ENCODE results near the gene SLC24A1. TPM values are rescaled to one million over a fixed set of nuclear protein-coding genes. Genes with fewer than 3 reads are reported as not detected.

Gene SLC24A1
- total RNA-seq: 5.9 TPM

DNA sequence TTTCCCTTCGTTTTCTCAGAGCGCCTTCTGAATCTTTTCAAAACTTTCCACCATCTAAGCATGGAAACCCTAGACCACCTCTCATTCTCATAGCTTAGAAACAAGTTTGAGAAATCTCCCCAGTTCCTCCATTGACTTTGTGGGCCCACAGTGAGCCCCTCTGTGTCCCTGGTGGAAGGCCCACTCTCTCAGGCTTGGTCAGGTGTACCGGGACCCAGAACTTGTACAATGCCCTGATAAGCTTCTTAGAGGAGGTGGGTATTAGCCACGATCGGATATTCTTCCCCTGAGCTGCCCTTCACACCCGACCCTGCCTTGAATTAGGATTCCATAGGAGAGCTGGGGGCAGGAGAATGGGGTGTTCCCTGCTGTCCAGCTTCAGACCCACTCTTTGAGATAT, at the start of gene SLC24A1:
TSS of gene SLC24A1 (plus strand) at position 301 of the 400 bp plus-strand sequence. CDS start 2,143 bp downstream, outside the sequence.
- no peak for DNase-seq (ENCODE audit: low spot score)
- no peak for ATAC-seq

DNA sequence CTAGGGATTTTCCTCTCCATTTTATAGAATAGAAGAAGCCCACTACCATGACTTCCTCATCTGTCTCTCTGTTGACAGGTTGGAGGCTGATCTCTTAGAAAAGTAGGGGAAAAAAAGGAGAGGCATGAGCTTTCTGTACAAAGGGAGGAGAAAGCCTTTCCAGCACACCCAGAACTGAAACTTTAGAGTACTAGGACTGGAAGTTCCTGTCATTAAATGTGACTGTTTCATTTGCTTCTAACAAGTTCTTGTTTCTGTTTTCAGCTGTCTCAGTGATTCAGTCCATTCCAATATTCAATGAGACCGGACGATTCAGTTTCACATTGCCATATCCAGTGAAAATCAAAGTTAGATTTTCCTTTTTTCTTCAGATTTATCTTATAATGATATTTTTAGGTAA, 49.8 kb upstream of the SLC24A1 start:
- DNase-seq (ENCODE audit: low spot score) (no peak), ATAC-seq (no peak)

DNA sequence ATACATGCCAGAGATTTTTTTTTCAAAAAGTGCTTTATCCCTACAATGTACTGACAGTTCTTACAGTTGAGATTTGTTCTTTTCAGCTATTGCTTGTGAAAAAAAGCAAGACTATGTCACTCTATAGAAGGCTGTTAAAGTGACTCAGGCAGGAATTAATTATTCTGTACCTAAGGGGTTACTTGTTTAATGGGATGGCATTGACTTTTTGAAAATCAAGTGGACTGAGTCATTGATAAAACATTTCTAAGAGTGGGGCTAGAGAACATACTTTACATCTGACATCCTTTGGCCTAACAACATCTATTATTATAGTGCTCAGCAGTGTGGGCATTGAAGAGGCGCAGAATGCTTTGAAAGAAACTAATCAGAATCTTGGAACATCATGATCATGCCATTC, 45.1 kb upstream of the SLC24A1 start:
- ATAC-seq: no peak

DNA sequence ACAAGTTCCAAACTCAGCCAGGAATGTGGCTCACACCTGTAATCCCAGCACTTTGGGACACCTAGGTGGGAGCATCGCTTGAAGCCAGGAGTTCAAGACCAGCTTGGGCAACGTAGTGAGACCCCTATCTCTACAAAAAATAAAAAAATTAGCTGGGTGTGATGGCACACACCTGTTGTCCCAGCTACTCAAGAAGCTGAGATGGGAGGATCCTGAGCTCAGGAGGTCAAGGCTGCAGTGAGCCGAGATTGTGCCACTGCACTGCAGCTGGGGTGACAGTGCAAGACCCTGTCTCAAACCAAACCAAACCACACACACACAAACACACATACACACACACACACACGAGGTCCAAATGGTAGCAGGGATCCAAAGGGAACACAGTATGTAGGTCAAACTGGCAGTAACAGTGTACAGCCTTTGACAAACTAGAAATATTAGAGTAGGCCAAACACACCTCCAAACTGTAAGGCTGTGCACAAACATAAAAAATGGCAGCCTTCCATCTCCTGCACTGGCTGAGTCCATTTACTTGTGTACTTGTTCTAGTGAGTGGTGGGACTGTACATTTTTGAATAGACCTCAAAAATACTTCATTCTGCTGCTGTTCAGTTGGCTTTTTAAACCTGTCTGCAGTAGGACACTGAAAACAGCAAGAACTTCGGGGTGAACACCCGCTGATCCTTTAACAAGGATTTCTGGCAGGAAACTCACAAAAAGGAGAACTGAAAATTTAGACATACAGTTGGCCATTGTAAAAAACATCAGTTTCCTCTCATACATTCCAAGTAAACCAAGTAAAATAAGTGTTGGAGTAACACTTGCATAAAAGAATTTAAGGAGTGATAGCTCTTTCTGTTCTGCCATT, 44.4 kb upstream of the SLC24A1 start:
- ATAC-seq: peak; percentile 45
- DNase-seq (ENCODE audit: low spot score): no peak

More for the DNA sequence above, 45.1 kb upstream of the SLC24A1 start:
- no peak for DNase-seq (ENCODE audit: low spot score)

- ATAC-seq: no peak
- no peak for DNase-seq (ENCODE audit: low spot score)
Observed at GRCh38 chr15:65578904-65579728, 42.6 kb upstream of the SLC24A1 start.

- DNase-seq (ENCODE audit: low spot score) (no peak), ATAC-seq (no peak)
Observed at GRCh38 chr15:65579762-65580161, 42.0 kb upstream of the SLC24A1 start.

GRCh38 chr15:65580287-65580686, 41.5 kb upstream of the SLC24A1 start:
- ATAC-seq (no peak), DNase-seq (ENCODE audit: low spot score) (no peak)

- DNase-seq (ENCODE audit: low spot score) (no peak), ATAC-seq (peak; percentile 10)
Observed at GRCh38 chr15:65583701-65584100, 38.0 kb upstream of the SLC24A1 start.

GRCh38 chr15:65584241-65584640, 37.5 kb upstream of the SLC24A1 start:
- no peak for DNase-seq (ENCODE audit: low spot score)
- no peak for ATAC-seq

GRCh38 chr15:65587094-65587493, 34.6 kb upstream of the SLC24A1 start:
- DNase-seq (ENCODE audit: low spot score): no peak
- no peak for ATAC-seq

- no peak for DNase-seq (ENCODE audit: low spot score)
- no peak for ATAC-seq
Observed at GRCh38 chr15:65595960-65596359, 25.8 kb upstream of the SLC24A1 start.

DNA sequence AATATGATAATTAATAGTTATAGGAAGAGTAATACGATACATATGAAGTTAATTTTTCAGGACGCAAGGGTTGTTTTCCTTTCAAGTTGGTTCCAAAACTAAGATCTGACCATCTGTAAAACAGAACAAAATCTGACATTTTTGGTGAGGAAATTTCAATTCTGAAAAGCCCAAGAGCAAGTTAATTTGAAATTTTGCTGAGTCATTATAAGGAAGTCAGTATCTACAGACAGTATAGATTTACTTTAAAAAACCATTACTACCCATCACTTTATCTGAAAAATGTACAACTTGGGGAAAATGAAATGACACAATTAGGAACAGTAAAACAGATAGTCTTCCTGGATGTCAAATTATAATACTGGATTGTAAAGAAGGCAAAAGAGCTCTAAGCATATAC, 23.3 kb upstream of the SLC24A1 start:
- no peak for ATAC-seq

DNA sequence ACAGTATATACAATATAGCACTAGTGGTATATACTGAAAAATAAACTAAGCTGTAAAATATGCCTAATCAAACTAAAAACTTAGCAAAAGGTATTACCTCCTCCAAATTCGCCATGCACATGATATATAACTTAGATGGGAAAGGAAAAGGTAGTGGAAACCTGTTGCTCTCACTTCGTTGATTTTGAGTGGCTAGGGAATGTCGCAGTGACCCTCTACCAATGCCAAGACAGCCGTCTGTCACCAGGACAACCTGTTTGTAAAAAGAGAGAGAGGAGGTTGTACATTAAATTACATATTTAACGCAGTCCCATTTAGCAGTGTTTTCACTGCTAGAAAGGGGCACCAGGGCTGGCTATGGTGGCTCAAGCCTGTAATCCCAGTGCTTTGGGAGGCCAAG, 22.1 kb upstream of the SLC24A1 start:
- DNase-seq (ENCODE audit: low spot score) (no peak), ATAC-seq (no peak)

More for the DNA sequence above, 23.3 kb upstream of the SLC24A1 start:
- DNase-seq (ENCODE audit: low spot score): no peak

GRCh38 chr15:65603134-65603533, 18.6 kb upstream of the SLC24A1 start:
- no peak for DNase-seq (ENCODE audit: low spot score)
- ATAC-seq: no peak

DNA sequence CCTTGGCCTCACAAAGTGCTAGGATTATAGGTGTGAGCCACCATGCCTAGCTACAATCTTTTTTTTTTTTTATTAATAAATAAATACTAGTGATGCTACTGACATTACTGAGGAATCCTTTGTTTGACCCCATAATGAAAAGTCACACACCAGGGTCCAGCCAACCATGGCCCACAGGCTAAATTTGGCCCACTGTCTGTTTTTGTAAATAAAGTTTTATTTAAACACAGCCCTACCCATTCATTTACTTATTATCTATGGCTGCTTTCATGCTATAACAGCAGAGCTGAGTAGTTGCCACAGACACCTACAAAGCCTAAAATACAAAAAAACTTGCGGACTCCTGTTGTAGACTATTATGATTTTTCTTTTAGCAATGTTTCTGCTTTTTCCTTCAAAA, 18.2 kb upstream of the SLC24A1 start:
- ATAC-seq: no peak
- no peak for DNase-seq (ENCODE audit: low spot score)

DNA sequence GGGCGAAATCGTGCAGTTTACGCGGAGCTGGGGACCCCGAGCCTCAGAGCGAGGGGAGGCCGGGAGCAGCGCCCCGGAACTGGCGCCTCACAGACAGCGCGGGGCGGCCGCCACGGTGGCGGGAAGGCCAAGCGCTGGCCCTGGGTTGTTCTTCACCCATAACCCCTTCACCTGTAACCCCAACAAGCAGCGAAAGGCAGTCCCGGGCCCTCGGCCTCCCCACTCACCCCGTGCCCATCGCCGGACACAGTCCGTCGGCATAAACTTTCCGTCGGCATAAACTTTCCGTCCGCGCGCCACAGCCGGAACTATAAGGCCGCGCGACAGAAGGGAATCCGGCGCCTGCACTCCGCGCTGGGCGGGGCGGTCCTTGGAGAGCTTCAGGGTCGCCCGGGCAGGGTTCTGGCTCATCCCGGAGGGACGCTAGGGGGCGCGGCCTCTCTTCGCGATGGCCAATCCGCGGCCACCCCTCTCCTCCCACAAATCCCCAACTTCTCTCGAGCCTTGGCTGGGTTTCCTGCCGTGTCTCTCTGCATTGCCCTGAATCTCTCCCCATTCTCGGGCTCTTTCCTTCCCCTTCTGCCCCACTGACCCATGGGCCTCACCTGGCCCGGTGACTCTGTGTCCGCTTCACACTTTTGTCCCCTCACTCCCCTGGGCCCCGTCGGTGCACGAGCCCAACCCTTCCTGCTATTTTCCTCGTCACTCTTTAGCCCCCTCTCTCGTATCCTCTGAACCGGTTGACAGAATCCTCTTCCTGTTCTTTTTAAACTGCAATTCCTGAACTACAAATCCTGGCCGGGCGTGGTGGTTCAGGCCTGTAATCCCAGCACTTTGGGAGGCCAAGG, 10.6 kb upstream of the SLC24A1 start, which contains the start of gene INTS14:
TSS of gene INTS14 (minus strand) at position 261 of the 848 bp plus-strand sequence. CDS start 3,751 bp downstream, outside the sequence.
- peak; percentile 98 for DNase-seq (ENCODE audit: low spot score)
- peak; percentile 98 for ATAC-seq

GRCh38 chr15:65611888-65612615, 9.7 kb upstream of the SLC24A1 start:
- ATAC-seq: no peak
- no peak for DNase-seq (ENCODE audit: low spot score)

DNA sequence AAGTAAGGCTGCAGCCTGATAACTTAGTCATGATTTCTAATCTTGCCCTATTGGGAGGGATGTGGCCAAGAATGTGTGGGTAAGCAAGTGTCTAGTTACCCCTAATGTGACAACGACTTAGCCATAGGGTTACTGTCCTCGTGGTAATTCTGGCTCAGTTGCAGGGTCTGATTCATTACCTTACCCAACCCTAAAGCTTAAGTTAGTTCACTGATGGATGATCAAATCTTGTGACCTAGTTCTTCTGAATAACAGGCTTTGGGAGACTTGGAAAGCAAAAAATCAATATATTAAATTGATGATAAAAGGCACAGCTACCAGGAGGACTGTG, 9.2 kb upstream of the SLC24A1 start:
- no peak for ATAC-seq
- no peak for DNase-seq (ENCODE audit: low spot score)

GRCh38 chr15:65612949-65613744, 8.6 kb upstream of the SLC24A1 start:
- DNase-seq (ENCODE audit: low spot score): no peak
- no peak for ATAC-seq
